HG02870 (cell line): ENCODE data around the gene GALNT3.

Source experiments
- ATAC-seq: cut with Tn5 transposase; IDR thresholded peaks from one replicate; pipeline ENCODE4 v1.9.1; 2021; ENCODE audit warnings: mild to moderate bottlenecking, moderate library complexity; ENCODE audit not compliant: unreplicated experiment

Gene GALNT3

DNA sequence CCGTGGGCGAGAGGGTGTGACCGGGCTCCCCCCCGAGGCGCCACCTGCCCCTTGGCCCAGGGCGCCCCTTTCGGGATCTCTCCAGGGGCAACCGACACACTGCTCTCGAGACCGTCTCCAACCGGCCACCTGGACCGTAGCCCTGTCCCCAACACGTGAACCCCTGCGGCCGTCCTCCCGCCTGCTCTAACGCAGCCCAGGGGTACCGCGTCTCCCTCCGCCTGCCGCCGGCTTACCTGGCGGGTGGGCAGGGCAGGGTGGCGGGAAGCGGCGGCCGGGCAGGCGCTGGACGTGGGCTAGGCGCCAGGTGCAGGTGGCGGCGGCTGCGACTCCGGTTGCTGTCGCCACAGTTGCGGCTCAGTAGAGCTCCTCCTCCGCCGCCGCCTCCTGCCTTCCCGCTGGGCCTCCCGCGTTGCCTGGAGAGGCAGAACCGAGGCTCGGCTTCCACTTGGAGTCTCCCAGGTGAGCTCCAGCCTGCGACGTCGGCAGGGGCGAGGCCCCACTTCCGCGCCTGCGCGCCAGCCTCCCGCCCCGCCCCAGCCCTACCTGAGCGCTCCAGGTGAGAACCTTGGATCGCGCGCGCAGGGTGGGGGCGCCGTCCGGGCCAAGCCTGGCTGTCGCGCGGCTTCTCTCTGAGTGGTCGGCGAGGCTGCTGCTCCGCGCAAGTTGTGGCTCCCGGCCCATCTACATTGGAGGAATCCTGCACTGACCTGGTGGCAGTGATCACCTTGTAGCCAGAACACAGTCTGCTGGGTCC is at the start of gene GALNT3:
GALNT3 (minus strand) TSS at position 469 of the 757 bp plus-strand sequence. CDS start 23,547 bp downstream, outside the sequence.
- peak; percentile 24 for ATAC-seq

DNA sequence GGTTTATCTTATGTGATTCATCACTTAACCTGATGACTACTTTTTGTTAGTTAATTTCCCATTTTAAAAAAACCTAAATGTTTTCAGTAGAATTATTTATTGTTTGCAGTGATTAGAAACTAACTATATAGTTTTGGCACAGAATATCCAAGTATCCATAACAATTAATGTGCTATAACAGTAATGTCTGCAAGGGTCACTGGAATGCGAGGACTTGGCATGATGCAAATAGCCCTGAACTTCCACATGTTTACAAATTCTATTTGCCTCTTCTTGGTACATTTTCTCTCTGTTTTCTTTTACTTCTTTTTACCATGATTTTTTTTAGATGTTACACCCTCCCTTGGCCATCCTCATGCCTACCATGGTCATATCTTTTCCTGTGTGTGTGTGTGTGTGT is 49.3 kb upstream of the GALNT3 start:
- no peak for ATAC-seq

DNA sequence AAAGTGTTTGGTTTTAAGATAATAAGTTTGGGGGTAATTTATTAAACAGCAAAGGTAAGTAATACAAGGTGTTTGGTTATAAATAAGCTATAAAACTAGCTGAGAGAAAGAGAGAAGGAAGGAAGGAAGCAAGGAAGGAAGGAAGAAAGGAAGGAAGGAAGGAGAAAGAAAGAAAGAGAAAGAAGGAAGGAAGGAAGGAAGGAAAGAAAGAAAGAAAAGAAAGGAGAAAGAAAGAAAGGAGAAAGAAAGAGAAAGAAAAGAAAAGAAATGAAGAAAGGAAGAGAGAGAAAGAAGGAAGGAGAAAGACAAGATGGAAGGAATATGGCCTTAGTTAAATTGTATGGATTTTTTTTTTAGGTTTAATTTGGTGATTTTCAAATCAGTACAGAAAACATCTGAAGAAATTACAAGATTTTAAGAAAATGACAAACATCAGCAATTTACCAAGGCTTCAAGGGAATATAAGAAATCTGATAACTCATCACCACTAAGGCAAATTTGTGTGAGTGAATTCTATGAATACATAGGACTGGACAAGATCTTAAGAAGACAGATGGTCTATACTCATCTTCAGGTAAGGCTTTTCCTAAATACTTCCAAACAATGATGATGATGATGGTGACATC is 46.4 kb upstream of the GALNT3 start:
- no peak for ATAC-seq

DNA sequence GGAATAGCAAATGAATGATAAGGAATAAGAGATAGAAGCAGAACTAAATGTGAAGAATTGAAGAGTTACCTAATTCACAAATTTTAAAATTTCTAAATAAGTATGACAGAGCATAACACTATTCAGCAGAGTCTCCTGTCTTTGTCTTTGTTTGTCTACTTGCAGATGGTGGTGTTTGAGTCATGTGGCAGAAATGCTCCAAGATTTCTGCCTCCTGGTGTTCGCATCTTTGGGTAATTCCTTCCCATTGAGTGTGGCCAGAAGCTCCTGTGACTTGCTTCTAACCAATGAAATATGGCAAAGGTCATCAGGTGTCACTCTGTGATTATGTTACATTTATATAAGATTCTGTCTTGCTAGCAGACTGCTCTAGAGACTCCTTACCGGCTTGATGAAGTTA is 45.6 kb upstream of the GALNT3 start:
- no peak for ATAC-seq

DNA sequence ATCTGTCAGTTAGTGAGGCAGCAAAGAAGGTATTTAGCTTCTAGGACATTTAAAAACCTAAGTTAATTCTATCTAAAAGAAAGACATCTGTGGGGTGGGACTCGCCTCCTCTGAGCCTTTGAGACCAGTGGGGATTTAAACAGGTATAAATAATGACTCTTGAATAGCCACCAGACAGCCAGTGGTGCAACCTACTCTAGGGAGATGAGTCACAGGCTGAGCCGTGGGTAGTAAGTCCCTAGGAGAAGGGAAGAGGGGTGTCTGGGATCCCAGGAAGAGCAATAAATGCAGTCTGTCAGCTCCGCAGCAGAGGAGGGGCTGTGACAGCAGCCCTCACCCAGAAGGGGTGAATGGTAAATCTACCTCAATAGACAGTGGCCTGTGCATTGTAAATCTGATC is 43.1 kb upstream of the GALNT3 start:
- no peak for ATAC-seq

DNA sequence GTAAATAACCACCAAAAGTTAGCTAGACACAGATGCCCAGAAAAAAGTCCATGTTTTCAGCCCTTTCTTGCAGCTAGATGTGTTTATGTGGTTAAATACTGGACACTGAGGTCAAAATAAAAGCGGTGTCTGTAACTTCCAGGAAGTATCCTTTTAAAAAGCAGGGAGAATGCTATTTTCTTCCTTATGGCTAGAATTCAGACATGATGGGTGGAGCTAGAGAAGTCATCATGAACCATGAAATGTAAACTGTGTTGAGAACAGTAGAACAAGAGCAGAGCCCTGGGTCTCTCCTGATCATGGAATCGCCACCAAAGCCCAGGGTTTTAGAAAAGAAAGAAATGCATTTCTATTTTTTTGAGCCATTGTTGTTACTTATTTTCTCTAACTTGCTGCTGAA is 41.3 kb upstream of the GALNT3 start:
- no peak for ATAC-seq

DNA sequence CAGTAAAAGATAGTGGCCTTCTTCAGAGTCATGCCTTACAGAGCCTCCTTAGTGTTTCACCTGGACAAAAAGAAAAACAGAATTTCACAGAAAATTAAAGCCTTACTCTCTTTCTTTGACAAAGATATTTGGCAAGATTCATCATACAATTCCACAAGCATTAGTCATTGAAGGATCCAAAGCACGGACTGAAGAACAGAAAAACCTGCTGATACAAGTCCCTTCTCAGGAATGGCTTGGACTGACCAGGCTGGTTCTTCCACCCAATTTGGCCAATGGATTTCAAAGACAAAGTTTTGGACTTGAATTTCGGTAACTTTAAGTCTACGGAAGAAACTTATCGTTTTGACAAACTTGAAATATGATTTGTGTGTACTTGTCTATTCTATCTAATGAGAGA is 39.1 kb upstream of the GALNT3 start:
- ATAC-seq = no peak

DNA sequence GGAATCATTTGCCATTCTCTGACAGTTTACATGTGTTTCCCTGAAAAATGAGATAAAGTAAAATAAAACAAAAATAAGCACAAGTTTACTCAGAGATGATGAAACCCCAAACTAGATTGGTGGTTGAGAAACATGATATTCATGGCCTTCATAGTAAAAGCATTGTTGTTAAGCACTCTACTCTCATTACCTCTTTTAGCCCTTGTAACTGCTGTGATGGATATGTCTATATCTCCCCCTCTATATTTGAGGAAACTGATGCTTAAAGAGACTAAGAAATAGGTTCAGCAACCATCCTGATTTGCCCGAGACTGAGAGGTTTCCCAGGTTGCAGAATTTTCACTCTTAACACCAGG is 33.9 kb upstream of the GALNT3 start:
- ATAC-seq = peak; percentile 50

DNA sequence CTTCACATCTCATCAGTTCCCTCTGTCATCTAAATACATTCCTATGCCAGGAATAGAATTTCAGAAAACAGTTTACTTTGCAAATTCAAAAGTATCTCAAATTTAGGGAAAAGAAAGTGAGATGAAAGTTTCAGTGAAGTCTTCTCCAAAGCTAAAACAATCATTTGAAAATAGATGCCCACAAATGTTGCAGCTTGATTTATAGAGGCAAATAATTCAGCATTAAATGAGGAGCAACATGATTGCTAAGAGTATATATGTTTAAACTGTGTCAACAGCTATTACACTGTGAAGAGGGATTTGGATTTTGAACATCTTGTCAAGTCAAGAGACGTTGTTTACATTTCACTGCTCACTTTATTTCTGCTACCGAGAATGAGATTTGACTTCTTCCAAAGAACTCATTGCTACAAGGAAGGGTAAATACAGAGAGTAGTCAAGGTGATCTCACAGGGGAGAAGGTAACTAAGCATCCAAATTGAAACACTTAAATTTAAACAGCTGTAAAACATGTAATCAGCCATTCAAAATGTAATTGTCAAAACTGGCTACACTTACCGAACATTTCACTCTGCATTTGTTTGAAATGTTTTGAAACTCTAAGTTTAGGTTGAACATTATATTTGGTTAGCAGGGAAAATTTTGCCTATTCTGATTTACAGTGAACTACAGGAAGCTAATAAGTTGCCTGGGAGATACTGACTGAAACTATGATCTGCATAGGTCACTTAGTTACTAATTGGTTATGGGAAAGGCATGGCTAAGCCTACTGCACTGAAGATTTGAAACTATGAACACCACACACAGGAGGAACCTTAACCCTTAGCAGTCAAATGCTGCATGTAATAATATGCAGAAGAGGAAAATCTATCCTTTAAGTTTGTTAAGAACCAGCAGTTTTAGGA is 33.2 kb upstream of the GALNT3 start:
- ATAC-seq = peak; percentile 84

DNA sequence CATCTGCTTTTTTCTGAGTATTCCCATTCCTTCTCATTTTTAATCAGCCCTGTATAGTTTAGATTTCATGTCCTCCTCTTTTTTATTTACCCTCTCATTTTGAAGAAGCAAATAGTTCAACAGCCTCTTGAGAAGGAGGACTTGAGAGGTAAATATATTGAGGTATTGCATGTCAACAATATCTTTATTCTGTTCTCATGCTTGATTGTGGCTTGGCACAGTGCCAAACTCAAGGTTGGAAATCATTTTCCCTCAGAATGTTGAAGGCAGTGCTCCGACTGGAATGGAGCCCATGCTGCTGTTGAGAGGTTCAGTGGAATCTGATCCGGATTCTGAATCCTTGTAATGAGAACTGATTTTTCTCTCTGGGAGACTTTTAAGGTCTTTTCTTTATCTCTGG is 31.0 kb upstream of the GALNT3 start:
- ATAC-seq = no peak

DNA sequence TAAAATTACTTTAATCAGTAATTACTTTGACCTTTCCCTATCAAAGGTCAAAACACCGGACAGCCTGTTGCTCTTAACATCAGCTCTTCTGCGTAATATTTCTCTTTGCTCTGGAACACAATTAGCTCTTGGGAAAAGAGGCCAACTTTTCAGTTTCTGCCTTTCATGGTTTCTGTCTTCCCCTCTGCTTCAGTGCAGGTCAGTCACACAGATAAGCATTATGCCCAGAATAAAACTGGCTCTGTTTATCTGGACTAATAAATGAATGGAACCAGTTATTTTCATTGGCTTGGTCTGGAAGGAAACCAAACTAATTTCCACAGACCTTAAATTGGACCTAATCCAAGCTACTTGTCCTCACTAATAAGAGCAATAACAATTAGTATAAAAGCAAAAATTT is 26.2 kb upstream of the GALNT3 start:
- no peak for ATAC-seq

DNA sequence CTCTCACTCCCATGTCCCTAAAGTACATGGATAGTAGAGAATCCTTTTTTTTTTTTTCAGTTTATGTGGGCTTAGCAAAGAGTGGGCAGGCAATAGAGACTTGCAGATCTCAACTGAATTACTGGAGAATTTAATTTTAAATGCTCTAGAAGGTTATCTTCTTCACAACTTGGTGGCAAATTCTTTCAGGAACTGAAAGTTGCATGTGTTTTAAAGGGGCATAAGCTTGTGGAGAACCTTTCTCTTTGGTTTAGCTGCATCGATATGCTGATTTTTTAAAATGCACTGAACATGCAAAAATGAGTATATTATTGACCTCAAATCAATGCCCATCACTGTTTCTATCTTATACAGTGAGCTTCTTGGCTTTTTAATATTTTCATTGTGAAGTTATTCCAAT is 24.9 kb upstream of the GALNT3 start:
- no peak for ATAC-seq

DNA sequence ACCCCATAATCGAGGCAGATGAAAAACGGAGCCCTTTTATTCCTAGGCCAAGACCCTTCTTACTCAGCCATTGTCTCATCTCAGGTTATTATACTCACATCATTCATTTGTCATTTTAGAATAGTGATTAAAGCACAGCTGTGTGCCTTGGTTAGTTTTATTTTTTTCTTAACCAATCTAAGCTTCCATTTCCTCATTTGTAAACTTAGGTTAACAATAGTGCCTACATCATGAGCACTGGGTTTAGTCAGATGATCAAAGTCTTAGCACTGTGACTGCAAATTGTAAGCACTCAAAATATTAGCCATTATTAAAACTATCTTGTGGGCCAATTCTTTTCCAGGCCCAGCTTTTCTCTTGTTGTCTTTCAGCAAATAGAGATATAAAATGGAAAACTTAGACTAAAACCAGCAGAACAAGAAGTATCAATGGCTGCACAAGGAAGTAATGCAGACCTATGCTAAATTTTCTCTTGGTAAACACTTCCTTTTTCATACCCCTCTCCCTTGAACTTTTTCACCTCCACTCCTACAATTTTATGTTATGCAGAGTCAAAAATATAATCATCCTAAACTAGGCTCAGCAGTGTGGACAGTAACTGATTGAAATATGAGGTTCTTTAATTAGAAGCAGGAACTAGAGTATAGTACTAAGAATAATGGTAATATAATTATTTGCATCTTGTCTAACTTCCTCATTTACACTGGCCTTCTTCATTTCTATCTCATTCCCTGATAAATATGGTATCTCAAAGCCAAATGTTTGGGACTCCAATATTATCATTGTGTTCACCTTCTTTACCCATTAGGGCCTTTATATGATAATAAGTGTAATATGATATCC is 21.5 kb upstream of the GALNT3 start:
- ATAC-seq = peak; percentile 72

DNA sequence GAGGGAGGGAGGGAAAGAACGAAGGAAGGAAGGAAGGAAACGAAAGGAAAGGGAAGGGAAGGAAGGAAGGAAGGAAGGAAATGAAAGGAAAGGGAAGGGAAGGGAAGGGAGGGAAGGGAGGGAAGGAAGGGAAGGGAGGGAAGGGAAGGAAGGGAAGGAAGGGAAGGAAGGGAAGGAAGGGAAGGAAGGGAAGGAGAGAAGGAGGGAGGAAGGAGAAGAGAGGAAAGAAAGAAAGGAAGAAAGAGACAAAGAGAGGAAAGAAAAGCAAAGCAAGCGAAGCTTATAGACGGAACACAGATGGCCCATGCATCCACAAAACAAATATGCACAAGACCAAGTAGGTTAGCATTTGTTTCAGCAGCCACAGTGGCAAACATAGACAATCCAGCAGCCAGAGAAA is 20.4 kb upstream of the GALNT3 start:
- no peak for ATAC-seq

DNA sequence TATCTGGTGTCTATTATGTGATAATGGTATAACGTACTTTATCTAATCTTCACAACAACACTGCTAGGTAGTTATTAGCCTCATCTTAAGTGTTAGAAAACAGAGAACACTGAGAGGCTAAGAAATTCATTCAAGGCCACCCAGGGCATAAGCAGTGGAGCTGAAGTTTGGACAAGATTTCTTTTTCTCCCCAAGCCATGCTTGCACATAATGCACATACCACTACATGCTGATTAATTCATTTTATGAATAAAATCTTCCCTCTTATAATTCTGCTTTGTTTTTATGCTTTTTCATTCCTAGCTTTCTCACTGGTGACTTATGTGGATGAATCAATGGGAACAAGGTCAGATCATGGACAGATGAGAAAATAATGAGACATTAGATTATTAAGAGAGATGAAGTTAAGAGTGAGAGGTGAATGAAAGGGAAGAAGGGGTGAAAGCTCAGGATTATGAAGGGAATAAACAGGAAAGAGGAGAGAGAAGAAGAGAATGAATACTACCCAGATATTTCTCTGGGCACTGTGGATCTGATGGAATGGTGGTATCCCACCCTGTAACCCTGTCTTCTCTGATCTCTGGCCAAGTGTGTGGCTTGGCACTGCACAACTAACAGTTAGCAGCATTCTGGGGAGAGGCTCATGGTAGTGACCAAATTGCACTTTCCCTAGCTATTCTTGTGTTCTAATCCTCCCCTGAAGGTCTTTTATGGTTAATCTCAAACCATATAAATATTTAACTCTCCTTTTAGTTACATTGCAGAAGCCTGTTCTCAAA is 17.7 kb upstream of the GALNT3 start:
- no peak for ATAC-seq

DNA sequence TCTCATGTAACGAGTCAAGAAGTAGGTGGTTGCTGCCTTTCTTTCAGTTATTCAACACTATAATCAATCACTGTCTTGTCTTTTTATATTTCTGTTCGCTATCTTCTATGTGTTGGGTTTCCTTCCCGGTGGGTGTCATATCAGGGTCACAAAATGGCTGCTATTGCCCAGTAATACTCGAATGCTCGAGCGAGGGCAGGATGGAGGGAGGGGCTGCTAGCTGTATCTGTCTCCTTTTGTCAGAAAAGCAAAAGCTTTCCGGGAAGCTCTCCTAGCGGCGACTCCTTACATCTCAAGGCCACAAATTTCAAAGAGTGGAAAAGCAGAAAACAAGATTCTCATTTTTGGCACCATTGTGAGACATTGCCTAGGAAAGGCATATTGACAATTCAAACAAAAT is 16.4 kb upstream of the GALNT3 start:
- ATAC-seq = no peak

DNA sequence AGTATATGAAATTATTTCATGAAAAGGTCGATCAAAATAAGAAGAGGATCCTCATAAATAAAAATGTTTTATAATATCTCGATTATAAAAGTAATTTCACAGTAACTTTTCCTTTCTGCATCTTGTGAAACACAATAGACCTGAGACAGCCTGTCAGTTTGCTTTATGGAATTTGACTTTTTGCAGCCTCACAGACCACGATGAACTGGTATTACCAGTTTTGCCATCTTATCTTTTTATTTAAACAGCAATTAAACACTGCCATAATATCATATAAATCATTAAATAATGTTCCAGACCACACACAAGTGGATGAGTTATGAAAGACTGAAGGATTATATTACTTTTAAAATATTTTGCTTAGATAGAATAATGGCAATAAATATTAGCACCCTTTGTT is 10.7 kb upstream of the GALNT3 start:
- ATAC-seq = no peak

DNA sequence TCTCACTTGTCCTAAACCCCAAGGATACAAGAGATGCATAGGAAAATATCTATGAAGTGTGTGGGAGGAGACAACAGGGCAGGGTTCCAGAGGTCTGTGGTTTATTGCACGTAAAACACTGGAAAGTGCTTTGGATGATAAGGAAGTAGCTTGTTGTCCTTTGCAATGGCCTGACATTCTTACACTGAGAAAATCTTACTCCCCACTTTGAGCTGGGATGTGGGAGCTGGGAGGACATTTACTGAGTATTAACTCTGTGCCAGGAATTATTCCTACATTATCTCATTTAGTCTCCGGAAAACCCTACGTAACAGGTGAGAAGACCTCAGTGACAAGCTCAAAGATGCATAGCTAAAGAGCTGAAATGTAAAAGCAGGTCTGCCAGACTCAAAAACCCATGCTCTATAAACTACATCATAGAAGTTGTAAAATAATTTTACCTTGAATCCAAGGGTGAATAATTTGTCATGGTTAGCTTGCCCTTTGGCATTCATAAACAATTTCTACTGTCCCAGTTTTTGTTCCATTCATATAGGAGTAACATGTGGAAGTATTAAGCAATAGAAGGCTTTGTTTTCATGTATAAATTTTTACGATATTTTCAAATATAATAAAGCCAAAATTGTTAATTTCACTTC is 9.2 kb upstream of the GALNT3 start:
- ATAC-seq = no peak

DNA sequence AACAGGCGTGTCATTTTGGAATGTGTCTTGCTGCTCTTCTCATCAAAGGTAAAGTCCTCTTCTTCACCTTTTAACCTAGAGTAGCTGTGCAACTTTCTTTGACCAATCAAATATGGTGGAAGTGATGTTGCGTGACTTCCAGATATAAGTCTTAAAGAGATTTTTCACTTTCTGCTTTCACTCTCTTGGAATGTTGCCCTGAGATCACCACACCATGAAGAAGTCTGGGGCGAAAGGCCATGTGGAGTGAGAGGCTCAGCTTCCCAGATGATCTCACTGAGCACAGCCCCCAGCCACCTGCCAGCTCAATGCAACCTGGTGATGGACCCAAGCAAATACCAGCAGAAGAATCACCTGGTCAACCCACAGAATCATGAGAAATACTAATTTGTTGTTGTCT is 7.1 kb upstream of the GALNT3 start:
- no peak for ATAC-seq
